Cortex of kidney (tissue), 1 donor: Measurements from ENCODE around the gene PITPNM3.

Experiments used
- DNase-seq: peaks from one replicate; lab custom pipeline; 2025; lab: John Stamatoyannopoulos, UW

PITPNM3 gene

GRCh38 chr17:6462692-6463091, 93.7 kb downstream of the PITPNM3 start:
- DNase-seq, result no peak

DNA sequence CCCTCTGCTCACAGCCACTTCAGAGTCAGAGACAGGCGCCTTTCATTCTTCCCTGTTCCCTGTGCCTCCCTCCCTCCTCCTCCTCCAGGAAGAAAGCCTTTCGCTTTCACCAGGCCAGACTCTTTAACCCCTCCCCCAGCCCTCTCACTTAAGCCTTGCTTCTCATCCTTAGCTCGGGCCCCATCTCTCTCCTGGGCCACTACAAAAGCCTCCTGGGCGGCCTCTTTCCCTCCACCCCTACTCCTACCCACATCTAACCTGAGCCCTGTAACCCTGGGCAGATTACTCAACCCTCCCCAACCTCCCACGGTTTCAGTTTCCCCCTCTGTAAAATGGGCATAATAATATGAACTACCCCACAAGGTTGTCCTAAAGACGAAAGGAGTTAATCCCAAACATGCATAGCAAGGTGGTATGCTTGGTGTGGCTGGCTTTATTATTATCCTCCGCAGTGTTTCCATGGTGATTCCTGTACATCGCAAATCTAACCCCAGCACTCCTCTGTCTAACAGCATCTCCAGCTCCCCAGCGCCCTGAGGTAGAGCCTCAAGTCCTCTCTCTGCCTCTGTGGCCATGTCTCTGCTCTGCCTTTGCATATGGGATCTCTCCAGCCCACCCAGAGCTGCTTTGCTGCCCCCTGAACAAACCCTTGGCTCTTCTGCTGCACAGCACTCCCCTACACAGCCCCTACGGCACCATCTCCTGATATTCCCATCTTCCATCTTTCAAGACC, 94.4 kb downstream of the PITPNM3 start:
- DNase-seq, result no peak

DNA sequence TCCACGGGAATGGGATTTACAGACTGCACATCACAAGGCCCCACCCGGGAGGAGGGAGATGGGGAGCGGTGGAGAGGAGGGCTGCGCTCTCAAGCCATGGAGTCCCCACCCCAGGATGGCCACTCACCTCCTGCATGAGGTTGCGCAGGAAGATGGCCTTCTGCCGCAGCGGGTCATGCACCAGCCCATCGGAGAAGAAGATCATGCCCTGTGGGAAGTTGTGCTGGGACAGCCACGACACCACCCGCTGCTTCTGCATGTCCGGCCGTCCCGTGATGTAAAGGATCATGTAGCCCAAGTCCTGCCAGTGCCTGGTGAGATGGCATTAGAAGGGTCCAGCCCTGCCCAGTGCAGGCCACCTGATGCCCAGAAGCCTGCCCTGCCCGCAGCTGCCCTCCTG, 95.1 kb downstream of the PITPNM3 start:
- DNase-seq, result no peak

DNA sequence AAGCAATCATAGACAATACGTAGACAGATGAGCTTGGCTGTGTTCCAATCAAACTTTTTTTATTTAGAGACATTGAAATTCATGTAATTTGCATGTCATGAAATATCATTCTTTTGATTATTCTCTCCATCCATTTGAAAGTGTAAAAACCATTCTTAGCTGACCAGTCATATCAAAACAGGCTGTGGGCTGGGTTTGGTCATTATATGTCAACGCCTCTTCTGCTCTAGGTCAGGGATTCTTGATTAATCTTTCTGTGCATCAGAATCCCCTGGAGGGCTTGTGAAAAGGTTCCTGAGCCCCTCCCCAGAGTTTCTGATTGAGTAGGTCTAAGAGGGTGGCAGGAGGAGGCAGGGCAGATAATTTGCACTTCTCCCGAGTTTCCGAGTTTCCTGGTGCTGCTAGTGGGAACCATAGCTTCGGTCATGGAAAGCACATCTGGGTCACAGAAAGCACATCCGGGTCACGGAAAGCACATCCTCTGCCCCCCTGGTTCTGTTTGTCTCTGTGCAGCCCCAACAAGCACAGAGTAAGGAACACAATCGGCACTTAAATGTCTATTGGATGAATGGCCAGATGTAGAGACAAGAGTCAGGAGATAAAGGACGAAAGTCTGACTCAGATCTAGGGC, 95.7 kb downstream of the PITPNM3 start:
- no peak for DNase-seq

- no peak for DNase-seq
These were observed 97.8 kb downstream of the PITPNM3 start for GRCh38 chr17:6458460-6458950.

GRCh38 chr17:6457688-6458459, 98.5 kb downstream of the PITPNM3 start:
- no peak for DNase-seq

- no peak for DNase-seq
These were observed 99.3 kb downstream of the PITPNM3 start for GRCh38 chr17:6456914-6457687.

DNA sequence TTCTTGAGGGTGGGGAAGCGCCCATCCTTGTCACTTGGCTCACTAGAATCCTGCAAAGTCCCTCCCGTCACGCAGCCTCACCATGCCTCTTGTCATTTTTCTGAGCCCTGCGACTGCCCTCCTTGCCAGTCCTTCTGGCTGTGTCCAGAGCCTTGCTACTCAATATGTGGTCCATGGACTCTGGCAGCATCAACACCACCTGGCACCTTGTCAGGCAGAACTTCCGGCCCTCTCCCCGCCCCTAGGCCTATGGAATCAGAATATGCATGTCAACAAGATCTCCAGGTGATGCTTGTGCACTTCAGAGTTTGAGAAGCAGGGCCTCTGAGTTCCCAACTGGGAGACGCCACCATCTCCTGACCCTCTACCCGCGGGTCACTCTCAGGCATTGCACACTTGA, 100.0 kb downstream of the PITPNM3 start:
- no peak for DNase-seq

DNA sequence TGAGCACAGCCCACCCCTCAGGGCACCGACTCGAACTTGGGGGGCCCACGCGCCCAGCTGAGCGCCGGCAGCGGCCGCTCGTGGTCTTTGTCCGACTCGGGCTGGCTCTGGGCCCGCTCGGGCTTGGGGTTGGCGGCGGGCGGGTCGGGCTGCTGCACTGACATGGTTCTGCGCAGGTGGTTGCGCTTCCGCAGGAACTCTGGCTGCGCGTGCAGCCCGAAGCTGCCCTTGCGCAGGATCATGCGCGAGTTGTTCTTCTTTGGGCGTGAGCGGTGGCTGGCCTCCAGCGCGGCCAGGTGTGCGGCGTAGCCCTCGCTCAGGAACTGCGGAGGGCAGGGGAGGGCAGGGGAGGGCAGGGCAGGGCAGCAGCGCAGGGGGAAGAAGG, 101.0 kb downstream of the PITPNM3 start:
- no peak for DNase-seq

DNA sequence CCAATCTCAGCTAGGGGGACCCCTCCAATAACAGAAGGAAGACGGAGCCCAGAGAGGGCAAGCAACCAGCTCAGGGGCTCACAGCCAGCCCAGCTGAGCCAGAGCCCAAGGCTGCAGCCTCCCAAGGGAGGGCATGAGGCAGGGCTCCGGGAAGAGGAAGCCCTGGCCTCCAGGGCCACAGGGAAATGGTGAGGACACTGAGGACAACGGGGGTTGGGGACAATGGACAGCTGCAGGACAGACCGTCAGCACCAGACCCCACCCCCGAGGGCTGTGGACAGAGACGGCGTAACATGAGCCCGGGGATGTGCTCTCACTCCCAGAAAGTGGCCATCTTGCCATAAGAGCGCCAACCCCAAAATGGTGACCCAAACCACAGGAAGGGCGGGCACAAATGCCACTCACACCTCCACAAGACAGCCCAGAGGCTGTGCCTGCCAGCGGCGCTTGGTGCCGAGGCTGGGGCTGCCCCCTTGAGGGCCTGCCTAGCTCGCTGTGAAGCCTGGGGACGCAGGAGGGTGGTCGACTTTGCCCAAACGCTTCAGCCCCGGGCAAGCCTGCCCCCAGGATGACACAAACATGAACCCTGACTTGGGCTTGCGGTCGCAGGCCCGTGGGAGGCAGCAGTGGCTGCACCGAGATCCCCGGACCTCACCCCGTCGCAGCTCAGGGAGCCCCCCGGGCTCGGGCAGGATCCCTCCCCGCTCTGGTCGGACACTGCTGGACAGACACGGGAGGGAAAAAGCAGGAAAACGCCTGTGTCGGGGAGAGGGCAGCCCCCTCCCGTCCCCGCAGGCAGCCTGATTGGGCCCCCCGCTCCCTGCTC, 101.6 kb downstream of the PITPNM3 start:
- DNase-seq, result no peak

DNA sequence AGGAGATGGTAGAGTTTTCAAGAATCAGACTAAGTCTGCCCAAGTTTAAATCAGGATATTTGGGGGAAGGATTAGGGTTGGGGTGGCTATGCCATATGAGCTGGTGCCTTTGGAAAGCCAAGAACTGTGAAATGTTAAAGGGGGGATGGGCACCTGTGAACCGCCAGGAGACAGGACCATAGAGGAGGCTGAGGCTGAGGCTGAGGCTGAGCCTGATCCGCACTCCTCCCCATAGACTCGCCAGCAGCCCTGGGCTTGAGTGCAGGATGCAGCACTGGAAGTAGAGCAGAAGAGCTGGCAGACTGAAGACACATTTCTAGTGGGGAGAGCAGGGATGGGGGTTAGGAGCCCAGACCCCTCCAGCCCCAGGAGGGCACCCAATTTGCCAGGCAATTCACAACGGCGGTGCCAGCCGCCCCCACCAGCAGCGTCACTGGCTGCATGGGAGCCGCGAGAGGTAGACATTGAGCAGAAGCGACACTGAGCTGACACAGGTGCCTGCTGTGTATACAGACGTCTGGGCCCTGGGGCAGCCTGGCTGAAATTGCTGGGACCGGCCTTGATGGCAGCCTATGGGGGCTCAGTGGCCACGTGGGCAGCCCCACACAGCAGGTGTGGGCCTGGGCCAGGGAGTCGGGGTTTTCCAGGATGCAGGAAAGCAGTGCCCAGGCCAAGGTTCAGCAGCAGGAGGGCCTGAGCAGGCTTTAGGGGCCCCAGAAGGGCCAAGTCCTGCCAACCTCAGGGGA, 102.9 kb downstream of the PITPNM3 start:
- no peak for DNase-seq

- DNase-seq, result no peak
These were observed 103.7 kb downstream of the PITPNM3 start for GRCh38 chr17:6452471-6453266.

- no peak for DNase-seq
These were observed 105.2 kb downstream of the PITPNM3 start for GRCh38 chr17:6450926-6451832.

GRCh38 chr17:6449307-6449706, 107.0 kb downstream of the PITPNM3 start:
- no peak for DNase-seq

- no peak for DNase-seq
These were observed 107.9 kb downstream of the PITPNM3 start for GRCh38 chr17:6448473-6448872.

- no peak for DNase-seq
These were observed 109.7 kb downstream of the PITPNM3 start for GRCh38 chr17:6446516-6447100.

- no peak for DNase-seq
These were observed 111.6 kb downstream of the PITPNM3 start for GRCh38 chr17:6444571-6445335.
